Vagina (tissue), 2 donors: ENCODE results near the gene KDELR1.

Experiments
- POLR2A ChIP-seq, 2 donors: fragments of 450-650 bp; IDR thresholded peaks; one replicate each; pipeline ENCODE4 v1.6.1; 2017; ENCODE audit warnings: antibody characterized with exemption in 2 of 2, mild to moderate bottlenecking in 2 of 2, moderate library complexity in 2 of 2
- POLR2AphosphoS5 ChIP-seq, 2 donors: sonication (generic); formaldehyde crosslinking; IDR thresholded peaks; one replicate each; pipeline ENCODE4 v1.9.0; 2017; ENCODE audit warnings: antibody characterized with exemption in 2 of 2, mild to moderate bottlenecking in 2 of 2, low read depth in 1 of 2; ENCODE audit not compliant: insufficient read depth in 1 of 2
- TF ChIP-seq, protein P1 (sequence below), 3 experiments: fragments of 450-650 bp in 2 of 3; fragments of 200-600 bp in 1 of 3; sonication (generic) in 1 of 3; IDR thresholded peaks; one replicate each; pipeline ENCODE4 v1.5.1; 2017 to 2019; ENCODE audit warnings: antibody characterized with exemption in 3 of 3, mild to moderate bottlenecking in 2 of 3, moderate library complexity in 2 of 3

DNA sequence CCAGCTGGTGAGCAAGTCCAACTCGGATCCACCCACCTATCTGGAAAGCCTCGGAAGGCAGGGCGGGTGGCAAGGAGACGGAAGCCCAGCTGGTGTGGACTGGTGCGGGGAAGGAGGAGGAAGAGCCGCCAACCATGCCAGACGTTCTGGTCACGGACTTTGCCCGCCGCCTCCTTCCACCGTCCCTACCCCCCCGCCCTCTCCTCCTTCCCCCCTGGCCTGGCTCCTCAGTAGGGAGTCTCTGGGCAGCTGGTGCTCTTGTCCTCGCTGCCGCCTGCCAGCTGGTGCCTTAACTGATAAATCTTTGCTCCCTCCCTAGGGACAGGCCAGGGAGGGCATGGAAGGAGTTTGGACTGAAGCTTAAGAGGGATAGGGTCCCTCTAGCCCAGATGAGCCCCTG, 22.4 kb downstream of the KDELR1 start:
- TF ChIP-seq, protein P1, sequence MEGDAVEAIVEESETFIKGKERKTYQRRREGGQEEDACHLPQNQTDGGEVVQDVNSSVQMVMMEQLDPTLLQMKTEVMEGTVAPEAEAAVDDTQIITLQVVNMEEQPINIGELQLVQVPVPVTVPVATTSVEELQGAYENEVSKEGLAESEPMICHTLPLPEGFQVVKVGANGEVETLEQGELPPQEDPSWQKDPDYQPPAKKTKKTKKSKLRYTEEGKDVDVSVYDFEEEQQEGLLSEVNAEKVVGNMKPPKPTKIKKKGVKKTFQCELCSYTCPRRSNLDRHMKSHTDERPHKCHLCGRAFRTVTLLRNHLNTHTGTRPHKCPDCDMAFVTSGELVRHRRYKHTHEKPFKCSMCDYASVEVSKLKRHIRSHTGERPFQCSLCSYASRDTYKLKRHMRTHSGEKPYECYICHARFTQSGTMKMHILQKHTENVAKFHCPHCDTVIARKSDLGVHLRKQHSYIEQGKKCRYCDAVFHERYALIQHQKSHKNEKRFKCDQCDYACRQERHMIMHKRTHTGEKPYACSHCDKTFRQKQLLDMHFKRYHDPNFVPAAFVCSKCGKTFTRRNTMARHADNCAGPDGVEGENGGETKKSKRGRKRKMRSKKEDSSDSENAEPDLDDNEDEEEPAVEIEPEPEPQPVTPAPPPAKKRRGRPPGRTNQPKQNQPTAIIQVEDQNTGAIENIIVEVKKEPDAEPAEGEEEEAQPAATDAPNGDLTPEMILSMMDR (IDR thresholded peaks at IDR 0.05) = no peak
- no peak for TF ChIP-seq POLR2A (IDR thresholded peaks at IDR 0.05)
- no peak for TF ChIP-seq POLR2AphosphoS5 (IDR thresholded peaks at IDR 0.05; ENCODE audit: insufficient read depth in 1 of 2, low read depth in 1 of 2)
